HEK293T (cell line): ENCODE data around the gene PLPPR1.

ENCODE experiments used
- BHLHE40 ChIP-seq: fragments of 450-650 bp; IDR thresholded peaks from 2 replicates; pipeline ENCODE4 v1.6.1; 2016; ENCODE audit warnings: mild to moderate bottlenecking, moderate library complexity, borderline replicate concordance
- CTBP1 ChIP-seq: fragments of 450-650 bp; IDR thresholded peaks from 2 replicates; pipeline ENCODE4 v1.6.1; 2016; ENCODE audit warnings: borderline replicate concordance
- ELF4 ChIP-seq: fragments of 450-650 bp; IDR thresholded peaks from 2 replicates; pipeline ENCODE4 v1.6.1; 2017; ENCODE audit warnings: antibody characterized with exemption
- FOXK2 ChIP-seq: fragments of 450-650 bp; IDR thresholded peaks from 2 replicates; pipeline ENCODE4 v1.6.1; 2016; ENCODE audit warnings: mild to moderate bottlenecking
- FOXM1 ChIP-seq: fragments of 450-650 bp; IDR thresholded peaks from 2 replicates; pipeline ENCODE4 v1.6.1; 2017; ENCODE audit warnings: mild to moderate bottlenecking, borderline replicate concordance
- NFRKB ChIP-seq: fragments of 450-650 bp; IDR thresholded peaks from 2 replicates; pipeline ENCODE4 v1.6.1; 2016; ENCODE audit warnings: mild to moderate bottlenecking, moderate library complexity
- SP1 ChIP-seq: fragments of 450-650 bp; IDR thresholded peaks from 2 replicates; pipeline ENCODE4 v1.6.1; 2017
- SUZ12 ChIP-seq: fragments of 450-650 bp; IDR thresholded peaks from 2 replicates; pipeline ENCODE4 v1.6.1; 2016; ENCODE audit warnings: mild to moderate bottlenecking
- TARDBP ChIP-seq: fragments of 450-650 bp; IDR thresholded peaks from 2 replicates; pipeline ENCODE4 v1.6.1; 2016
- TF ChIP-seq, protein P1 (sequence below): fragments of 450-650 bp; IDR thresholded peaks from 2 replicates; pipeline ENCODE4 v1.6.1; 2016

DNA sequence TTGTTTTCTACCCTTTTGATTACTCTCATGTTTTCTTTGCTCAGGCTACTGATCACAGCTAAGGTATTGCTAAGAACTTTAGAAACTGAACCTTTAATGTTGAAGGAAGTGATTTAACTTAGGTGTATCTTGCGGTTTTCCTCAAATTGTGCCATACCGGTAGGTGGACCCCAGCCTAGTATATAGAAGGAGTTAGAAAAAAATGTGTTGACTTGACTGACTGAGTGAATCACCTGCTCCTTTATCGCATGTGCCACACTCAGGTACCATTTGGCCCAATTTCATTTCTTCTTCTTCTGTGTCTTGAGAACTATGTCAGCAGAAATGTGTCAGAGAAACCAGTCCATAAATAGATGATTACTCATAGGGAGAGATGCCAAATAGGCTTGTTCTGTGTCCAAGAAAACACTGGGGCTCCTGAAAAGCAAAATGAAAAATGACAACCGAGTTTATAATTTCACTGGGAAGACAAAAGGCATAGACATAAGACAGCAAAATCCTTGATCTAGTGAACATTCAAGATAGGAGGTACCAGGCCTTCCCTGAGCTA lies 19.4 kb downstream of the PLPPR1 start:
- TF ChIP-seq, protein P1, sequence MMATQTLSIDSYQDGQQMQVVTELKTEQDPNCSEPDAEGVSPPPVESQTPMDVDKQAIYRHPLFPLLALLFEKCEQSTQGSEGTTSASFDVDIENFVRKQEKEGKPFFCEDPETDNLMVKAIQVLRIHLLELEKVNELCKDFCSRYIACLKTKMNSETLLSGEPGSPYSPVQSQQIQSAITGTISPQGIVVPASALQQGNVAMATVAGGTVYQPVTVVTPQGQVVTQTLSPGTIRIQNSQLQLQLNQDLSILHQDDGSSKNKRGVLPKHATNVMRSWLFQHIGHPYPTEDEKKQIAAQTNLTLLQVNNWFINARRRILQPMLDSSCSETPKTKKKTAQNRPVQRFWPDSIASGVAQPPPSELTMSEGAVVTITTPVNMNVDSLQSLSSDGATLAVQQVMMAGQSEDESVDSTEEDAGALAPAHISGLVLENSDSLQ: no peak
- TF ChIP-seq SP1: no peak
- no peak for TF ChIP-seq ELF4
- TF ChIP-seq TARDBP: no peak
- no peak for TF ChIP-seq BHLHE40
- TF ChIP-seq NFRKB: no peak
- no peak for TF ChIP-seq CTBP1
- TF ChIP-seq FOXK2: no peak
- no peak for TF ChIP-seq SUZ12
- no peak for TF ChIP-seq FOXM1
